ENCODE measurements around the gene OASL. TPM values are rescaled to one million over a fixed set of nuclear protein-coding genes. Genes with fewer than 3 reads are reported as not detected.

OASL gene
- total RNA-seq, 1 experiment from 2014 or later, result not detected

DNA sequence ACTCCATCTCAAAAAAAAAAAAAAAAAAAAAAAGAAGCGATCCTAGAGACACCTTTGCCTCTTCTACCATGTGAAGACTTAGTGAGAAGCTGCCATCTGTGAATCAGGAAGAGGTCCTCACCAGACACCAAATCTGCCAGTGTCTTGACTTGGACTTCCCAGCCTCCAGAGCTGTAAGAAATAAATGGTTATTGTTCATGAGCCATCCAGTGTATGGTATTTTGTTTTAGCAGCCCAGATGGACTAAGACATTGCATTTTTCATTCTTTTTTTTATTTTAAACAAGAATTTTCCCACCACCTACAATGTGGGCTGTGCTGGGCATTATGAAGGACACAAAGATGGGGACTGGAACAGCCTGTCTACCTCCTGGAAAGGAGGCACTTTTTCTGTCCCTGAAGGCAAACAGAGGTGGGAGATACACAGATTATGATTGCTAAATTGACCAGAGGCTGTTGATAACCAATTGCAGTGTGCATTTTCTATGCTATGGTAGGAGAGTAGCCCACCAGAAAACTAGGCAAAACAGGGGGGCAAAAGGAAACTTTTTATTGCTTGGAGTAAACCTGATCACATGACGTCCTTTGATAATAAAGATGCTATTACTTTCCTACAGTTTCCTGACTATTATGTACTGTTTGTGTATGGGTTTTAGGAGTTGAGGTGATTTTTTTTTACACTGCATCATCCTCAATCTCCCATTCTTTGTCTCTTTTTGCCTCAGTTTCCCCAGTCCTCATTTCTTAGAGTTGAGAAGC lies 20.0 kb downstream of the OASL start:
- in situ Hi-C loops (cut with HindIII; ENCODE audit: low sequenced_read_pairs), result no loop called here
- no peak for DNase-seq (ENCODE audit: low spot score)

DNA sequence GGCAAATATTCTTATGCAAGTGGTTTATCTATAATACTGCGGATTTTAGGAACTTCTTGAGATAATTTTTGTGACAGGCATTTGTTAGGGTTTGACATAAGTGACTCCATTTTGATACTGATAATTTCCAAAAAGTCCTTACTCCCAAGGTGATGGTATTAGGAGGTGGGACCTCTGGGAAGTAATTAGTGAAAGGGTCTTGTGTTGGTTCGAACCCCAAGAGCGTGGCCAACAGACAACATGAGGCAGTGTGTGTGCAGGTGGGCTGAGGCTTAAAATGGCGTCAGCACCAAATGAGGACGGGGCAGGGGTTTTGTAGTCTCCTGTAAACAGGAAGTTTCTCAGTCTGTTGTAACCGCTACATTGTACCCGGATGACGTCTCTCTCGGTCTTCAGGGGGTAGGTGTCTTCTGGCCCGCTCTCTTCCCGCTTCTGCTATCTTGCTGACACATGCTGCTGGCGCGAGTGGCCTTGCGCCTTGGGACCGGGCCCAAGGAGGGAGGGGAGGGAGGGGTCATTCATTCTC lies 21.0 kb downstream of the OASL start:
- DNase-seq (ENCODE audit: low spot score), result no peak
- in situ Hi-C loops (cut with HindIII; ENCODE audit: low sequenced_read_pairs), result no loop called here

DNA sequence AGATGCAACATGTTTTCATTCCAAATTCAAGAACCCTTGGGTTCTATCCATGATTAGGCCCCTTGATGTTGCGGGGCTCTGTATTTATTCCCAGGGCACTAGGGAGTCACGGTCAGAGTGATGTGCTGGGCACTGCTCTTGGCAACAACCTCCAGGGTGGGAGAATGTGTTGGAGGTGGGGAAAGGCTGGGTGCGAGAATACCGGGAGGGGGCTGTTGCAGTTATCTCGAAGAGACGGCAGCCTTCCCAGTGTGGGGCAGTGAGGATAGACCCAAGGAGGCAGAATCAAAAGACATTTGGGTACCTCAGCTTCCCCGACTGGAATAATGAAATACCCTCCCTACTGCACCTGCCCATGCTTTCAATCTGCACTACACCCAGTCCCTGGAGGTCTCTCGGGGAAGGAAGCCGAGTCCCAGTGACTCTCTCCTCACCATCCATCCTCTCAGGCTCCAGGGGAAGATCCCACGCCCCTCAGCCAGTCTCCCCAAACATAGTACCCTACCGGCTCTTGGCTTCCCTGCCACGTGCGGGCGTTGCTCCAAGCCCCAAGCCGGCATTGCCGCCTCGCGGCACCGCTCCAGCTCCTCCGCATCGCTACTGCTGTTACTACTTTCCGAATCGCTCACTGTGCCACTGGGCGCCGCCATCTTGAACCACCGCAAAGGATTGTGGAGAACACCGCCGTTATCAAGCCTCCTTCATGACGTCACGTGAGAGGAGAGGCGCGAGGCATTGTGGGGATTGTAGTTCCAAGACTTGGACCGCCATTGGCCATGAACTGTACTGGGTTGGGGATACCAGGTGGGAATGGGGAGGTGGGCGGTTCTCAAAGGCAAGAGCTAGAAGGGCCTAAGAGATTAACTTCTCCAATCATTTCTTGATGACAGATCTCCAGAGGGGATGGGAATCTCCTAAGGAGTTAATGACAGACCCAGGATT lies 22.9 kb downstream of the OASL start, which contains the start of gene C12orf43:
Gene C12orf43 (minus strand): TSS at position 663 of the 942 bp plus-strand sequence. CDS start 13 bp downstream, at position 650.
- peak; percentile 96 for DNase-seq (ENCODE audit: low spot score)
- in situ Hi-C loops (cut with HindIII; ENCODE audit: low sequenced_read_pairs), result no loop called here

DNA sequence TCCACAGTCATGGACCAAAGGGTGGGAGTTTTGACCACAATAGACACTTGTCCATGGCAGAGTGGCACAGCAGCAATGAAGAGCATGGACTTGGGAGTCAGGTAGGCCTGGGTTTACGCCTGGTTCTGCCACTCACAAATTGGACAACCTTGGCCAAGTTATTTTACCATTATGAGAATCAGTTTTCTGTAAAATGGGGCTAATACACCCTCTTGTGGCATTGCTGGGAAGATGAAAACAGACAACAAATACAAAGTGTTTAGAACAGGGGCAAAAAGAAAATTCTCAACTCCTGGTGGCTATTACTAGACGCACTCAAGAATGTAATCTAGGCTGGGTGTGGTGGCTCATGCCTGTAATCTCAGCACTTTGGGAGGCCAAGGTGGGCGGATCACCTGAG lies 25.3 kb downstream of the OASL start:
- no peak for DNase-seq (ENCODE audit: low spot score)
- in situ Hi-C loops (cut with HindIII; ENCODE audit: low sequenced_read_pairs), result no loop called here

DNA sequence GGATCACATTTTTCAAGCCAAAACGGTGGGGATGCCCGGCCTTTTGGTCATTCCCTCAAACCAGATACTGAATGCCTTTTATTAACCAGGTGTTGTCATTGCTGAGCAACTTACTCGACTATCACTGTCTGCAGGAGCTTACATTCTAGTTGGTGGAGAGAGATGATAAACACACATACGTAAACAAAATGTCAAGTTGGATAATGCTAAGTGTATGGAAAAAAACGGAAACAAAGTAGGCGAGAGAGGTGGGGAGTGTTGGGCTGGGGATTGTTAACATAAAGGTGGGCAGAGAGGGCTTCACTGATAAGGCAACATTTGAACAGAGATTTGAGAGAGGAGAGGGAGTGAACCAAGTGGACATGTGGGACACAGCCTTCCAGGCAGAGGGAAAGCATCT lies 27.2 kb downstream of the OASL start:
- in situ Hi-C loops (cut with HindIII; ENCODE audit: low sequenced_read_pairs), result no loop called here
- no peak for DNase-seq (ENCODE audit: low spot score)

DNA sequence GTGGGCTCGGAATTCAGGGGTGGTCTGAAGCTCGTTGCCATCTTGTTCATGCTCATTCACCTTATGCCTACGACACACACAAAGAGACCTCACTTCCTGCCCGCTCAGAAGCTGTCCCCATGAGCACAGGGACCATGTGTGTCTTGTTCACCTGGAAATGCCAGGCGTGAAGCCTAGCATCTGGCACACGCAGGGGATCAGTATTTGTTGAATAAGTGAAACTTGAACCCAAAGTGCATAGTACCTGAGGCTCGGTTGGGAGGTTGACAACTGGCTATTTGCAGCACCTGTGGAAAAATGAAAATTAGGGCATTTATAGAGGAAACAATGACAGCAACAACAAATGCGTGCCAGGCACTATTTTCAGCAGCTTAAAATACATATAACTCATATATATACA lies 28.2 kb downstream of the OASL start:
- in situ Hi-C loops (cut with HindIII; ENCODE audit: low sequenced_read_pairs), result no loop called here
- DNase-seq (ENCODE audit: low spot score), result no peak

DNA sequence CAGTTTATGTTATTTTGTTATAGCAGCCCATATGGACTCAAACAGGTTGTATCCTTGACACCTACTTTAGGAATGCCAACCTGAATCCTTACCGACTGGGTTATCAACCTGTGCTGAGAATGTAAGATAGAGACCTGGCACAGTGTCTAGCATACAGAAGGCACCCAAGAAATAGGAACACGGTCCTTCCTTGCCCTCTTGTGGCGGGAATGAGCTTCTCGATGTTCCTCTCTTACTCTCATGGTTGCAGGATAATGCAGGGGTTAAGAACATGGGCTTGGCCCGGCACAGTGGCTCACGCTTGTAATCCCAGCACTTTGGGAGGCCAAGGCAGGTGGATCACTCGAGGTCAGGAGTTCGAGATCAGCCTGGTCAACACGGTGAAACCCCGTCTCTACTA lies 29.3 kb downstream of the OASL start:
- peak; percentile 43 for DNase-seq (ENCODE audit: low spot score)
- in situ Hi-C loops (cut with HindIII; ENCODE audit: low sequenced_read_pairs), result no loop called here

DNA sequence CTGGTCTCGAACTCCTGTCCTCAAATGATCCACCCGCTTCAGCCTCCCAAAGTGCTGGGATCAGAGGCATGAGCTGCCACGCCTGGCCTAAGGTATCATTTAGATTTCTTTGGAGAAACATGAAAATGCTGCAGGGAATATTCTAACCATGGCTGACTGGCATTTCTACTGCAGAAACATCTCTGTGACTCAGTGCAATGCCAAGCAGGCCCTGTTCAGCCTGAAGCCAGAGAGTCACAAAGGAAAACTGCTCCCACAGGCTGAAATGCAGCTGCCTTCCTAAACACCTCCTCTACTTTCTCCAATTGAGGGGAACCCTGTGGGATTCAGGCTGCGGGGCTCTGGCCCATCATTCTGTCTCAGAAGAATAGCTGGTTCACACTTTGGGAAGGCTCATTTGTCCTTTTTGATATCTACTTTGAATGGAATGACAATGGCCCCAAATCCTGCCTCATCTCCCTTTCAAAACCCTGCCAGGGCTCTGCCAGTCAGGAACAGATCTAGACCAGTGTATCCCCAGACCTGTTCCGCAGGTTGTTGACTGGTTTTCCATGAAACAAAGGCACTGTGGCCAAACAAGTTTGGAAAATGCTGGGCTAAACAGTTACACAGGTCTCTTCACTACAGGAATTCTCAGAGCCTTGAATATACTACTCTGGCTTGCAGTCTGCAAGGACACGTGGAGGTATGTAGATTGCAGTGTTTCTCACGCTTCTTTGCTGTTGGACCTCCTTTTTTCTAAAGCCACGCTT lies 30.5 kb downstream of the OASL start:
- in situ Hi-C loops (cut with HindIII; ENCODE audit: low sequenced_read_pairs), result no loop called here
- no peak for DNase-seq (ENCODE audit: low spot score)

DNA sequence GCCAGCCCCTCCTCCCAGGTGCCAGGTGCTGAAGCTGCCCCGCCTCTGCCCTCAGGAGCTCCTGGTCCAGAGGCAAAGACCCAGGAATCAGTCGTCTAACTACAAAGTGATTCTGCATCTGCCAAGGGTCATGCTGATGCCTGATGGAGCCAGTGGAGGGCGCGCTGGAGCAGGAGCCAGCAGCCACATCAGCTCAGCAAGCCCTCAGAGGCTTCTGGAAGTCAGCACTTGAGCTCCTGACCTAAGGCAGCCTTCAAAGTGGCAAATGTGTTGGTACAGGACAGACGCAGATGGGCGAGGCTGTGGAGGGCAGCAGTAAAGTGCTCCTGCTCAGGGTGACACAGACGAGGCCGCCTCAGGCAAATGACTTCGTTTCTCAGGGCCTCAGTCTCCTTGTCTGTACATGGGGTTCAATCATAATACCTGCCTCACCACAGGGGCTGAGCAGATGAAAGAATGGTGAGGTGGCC lies 33.7 kb downstream of the OASL start:
- in situ Hi-C loops (cut with HindIII; ENCODE audit: low sequenced_read_pairs), result no loop called here
- peak; percentile 8 for DNase-seq (ENCODE audit: low spot score)

DNA sequence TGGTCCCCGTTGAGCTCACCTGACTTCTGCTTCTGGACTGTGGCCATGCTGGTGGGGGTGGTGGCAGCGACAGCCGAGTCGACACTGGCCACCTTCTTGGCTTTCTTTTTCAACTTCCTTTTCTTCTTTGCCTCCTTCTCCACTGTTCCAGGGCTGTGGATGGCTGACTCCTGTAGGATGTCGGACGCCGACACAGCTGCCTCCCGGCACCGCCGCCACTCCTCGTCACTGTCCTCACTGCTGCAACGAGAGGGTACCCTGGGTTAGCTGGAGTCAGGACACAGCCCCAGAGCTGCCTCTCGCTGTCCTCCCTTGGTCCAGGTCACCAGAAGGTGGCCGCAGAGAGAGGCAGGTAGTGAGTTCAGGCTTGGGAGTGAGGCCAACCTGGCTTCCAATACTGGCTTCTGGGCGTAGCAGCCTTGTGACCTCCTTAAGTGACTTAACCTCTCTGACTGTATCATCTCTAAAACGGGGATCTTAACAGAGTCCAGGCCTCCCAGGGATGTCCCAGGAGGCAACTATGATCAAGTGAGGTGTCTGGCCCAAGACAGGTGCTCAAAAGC lies 34.7 kb downstream of the OASL start:
- in situ Hi-C loops (cut with HindIII; ENCODE audit: low sequenced_read_pairs), result no loop called here
- no peak for DNase-seq (ENCODE audit: low spot score)

DNA sequence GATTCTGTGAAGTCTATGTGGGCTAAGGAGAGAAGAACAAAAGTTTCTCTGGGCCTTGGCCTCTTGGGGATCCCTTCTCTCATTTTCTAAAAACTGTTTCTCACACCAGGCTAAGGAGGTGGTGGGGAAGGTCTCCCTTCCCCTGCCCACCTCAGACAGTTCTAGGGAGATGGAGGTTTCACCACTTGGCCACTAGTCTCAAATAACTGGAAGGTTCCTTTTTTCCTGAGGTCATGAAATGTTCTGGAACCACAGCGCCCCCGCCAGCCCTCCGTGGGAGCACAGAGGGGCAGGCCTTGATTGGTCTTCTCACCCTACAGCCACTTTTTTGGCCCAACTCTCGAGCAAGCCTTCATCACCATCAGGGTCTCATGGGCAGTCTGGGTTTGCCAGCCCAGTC lies 35.4 kb downstream of the OASL start:
- peak; percentile 3 for DNase-seq (ENCODE audit: low spot score)
- in situ Hi-C loops (cut with HindIII; ENCODE audit: low sequenced_read_pairs), result no loop called here

DNA sequence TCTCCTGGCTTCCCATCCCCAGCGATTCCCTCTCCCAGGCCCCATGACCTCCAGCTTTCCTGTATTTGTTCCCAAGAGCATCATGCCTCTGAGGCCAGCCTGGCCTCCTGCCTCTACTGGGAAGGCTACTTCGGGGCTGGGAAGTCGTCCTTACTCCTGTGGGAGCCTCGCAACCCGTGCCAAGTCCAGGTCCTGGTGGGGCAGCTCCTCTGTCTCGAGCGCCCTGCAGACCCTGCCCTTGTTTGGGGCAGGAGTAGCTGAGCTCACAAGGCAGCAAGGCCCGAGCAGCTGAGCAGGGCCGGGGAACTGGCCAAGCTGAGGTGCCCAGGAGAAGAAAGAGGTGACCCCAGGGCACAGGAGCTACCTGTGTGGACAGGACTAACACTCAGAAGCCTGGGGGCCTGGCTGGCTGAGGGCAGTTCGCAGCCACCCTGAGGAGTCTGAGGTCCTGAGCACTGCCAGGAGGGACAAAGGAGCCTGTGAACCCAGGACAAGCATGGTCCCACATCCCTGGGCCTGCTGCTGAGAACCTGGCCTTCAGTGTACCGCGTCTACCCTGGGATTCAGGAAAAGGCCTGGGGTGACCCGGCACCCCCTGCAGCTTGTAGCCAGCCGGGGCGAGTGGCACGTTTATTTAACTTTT lies 37.1 kb downstream of the OASL start:
- DNase-seq (ENCODE audit: low spot score), result no peak
- in situ Hi-C loops (cut with HindIII; ENCODE audit: low sequenced_read_pairs), result no loop called here

DNA sequence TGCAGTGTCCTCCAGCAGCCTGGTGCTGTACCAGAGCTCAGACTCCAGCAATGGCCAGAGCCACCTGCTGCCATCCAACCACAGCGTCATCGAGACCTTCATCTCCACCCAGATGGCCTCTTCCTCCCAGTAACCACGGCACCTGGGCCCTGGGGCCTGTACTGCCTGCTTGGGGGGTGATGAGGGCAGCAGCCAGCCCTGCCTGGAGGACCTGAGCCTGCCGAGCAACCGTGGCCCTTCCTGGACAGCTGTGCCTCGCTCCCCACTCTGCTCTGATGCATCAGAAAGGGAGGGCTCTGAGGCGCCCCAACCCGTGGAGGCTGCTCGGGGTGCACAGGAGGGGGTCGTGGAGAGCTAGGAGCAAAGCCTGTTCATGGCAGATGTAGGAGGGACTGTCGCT lies 38.0 kb downstream of the OASL start:
- in situ Hi-C loops (cut with HindIII; ENCODE audit: low sequenced_read_pairs), result no loop called here
- no peak for DNase-seq (ENCODE audit: low spot score)

DNA sequence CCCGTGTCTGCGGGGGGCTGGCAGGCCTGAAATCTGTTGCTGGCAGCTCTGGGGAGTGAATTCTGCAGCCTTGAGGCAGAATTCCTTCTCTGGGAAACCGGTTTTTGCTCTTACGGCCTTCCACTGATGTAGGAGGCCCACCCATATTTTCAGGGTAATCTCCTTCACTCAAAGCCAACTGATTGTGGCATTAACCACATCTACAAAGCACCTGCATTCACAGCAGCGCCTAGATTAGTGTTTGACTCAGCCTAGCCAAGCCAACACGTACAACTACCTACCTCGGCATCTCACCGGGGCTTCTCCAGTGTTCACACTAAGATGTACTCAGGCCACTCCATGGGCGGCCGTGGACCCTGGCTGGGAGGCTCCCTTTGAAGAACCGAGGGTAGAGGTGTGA lies 38.5 kb downstream of the OASL start:
- in situ Hi-C loops (cut with HindIII; ENCODE audit: low sequenced_read_pairs), result no loop called here
- DNase-seq (ENCODE audit: low spot score), result no peak

DNA sequence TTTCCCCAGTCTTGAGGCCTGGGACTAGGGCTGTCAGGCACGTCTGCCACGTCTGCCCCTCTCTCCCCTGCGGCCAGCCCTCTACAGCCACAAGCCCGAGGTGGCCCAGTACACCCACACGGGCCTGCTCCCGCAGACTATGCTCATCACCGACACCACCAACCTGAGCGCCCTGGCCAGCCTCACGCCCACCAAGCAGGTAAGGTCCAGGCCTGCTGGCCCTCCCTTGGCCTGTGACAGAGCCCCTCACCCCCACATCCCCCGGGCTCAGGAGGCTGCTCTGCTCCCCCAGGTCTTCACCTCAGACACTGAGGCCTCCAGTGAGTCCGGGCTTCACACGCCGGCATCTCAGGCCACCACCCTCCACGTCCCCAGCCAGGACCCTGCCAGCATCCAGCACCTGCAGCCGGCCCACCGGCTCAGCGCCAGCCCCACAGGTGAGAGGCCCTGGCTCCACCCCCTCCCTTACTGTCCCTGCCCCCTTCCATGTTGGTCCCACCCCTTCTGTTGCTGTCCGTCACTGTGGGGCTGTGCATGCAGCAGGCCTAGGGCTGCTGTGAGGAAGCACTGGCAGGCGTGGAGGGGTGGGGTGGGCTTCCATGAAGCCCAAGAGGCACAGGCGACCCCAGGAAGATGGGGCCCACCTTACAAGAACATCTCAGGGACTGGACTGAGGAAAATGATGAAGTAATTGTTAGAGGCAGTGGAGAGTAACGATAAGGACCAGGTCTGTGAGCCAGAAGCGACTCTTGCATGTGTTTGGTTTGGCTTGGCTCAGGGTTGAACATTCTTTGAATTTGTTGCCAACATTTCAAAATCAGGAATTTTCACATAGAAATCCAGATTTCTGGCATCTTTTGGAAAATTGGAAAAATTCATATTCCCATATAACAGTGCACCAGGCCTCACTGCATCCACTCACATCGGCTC lies 39.6 kb downstream of the OASL start:
- in situ Hi-C loops (cut with HindIII; ENCODE audit: low sequenced_read_pairs), result no loop called here
- no peak for DNase-seq (ENCODE audit: low spot score)

DNA sequence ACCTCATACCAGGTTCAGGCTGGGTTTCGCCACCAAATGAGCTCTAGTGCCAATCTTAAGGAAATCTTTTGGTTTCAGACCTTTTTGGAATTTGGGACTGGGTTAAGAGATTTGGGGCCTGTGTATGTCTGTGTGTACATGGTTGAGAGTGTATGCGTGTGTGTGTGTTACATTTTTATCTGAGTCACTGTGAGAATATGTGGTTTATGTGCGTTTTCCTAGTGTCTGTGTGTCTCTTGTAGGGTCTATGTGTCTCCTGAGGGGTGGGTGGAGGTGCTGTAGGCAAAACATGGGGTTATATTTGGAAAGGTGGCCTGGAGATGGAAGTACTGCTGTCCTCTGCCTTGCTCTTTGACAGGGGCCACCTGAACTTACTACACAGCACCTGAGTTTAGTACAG lies 40.6 kb downstream of the OASL start:
- no peak for DNase-seq (ENCODE audit: low spot score)
- in situ Hi-C loops (cut with HindIII; ENCODE audit: low sequenced_read_pairs), result no loop called here

DNA sequence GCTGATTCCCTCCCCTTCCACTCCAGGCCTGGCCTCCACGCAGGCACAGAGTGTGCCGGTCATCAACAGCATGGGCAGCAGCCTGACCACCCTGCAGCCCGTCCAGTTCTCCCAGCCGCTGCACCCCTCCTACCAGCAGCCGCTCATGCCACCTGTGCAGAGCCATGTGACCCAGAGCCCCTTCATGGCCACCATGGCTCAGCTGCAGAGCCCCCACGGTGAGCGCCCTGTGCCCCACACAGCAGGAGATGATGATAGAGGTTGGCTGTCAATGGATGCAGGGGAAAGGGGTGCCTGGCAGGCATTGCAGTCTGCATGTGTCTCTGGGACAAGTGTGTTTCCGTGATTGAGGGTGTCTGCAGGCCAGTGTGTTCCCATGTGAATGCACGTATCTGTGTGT lies 41.6 kb downstream of the OASL start:
- in situ Hi-C loops (cut with HindIII; ENCODE audit: low sequenced_read_pairs), result no loop called here
- DNase-seq (ENCODE audit: low spot score), result no peak

Data from G401 (cell line).